Right lobe of liver (tissue), 6 donors: Measurements from ENCODE around the gene CLEC19A. TPM values are rescaled to one million over a fixed set of nuclear protein-coding genes. Genes with fewer than 3 reads are reported as not detected.
A peak's percentile ranks its signal among the peaks of the same experiment; 100 is the strongest.

Experiments
- ATAC-seq, 4 donors: fragments of 200-7000 bp; cut with Tn5 transposase; one replicate each; pipeline ENCODE4 v1.9.1; 2020; ENCODE audit warnings: mild to moderate bottlenecking in 4 of 4, moderate library complexity in 4 of 4
- DNase-seq, 3 donors: peaks; one replicate each; pipeline ENCODE4 v3.0.0-alpha.2; 2020
- H3K27ac ChIP-seq, 3 donors: fragments of 200-600 bp; one replicate each; pipeline ENCODE4 v1.8.0; 2022
- H3K27me3 ChIP-seq, 2 donors: fragments of 200-600 bp; one replicate each; pipeline ENCODE4 v1.8.0; 2022
- H3K36me3 ChIP-seq, 4 donors: fragments of 200-600 bp; sonication (generic) in 1 of 4; one replicate each; pipeline versions ENCODE4 v1.5.1 to v1.8.0; 2017 to 2022; ENCODE audit warnings: control low read depth in 1 of 4
- H3K4me1 ChIP-seq, 4 donors: fragments of 200-600 bp; sonication (generic) in 1 of 4; one replicate each; pipeline versions ENCODE4 v1.5.1 to v1.8.0; 2017 to 2022; ENCODE audit warnings: control low read depth in 1 of 4
- H3K4me3 ChIP-seq, 3 donors: fragments of 200-600 bp; one replicate each; pipeline ENCODE4 v1.8.0; 2022
- H3K9me3 ChIP-seq, 4 donors: fragments of 200-600 bp; sonication (generic) in 1 of 4; one replicate each; pipeline versions ENCODE4 v1.5.1 to v1.8.0; 2017 to 2022; ENCODE audit warnings: control low read depth in 1 of 4
- CTCF ChIP-seq, 4 donors: fragments of 200-600 bp in 3 of 4; fragments of 450-650 bp in 1 of 4; IDR thresholded peaks; one replicate each; pipeline versions ENCODE4 v1.5.1 to v1.8.0; 2016 to 2022; ENCODE audit warnings: antibody characterized with exemption in 4 of 4, mild to moderate bottlenecking in 2 of 4
- POLR2A ChIP-seq: fragments of 450-650 bp; IDR thresholded peaks from one replicate; pipeline ENCODE4 v1.6.1; 2017; ENCODE audit warnings: antibody characterized with exemption, mild to moderate bottlenecking
- WGBS: methylation state at CpG from one replicate; pipeline ENCODE4 v1.1.6; 2018; ENCODE audit warnings: low coverage, low lambda C conversion rate; ENCODE audit not compliant: insufficient coverage; ENCODE audit errors: missing lambda C conversion rate; 5-methylcytosine and 5-hydroxymethylcytosine counted together
- intact Hi-C, 2 donors: fragments of 100-400 bp; cut with DNase I; formaldehyde crosslinking; loops; one replicate each; pipeline versions ENCODE4 v1.11.2 to v1.14.1; 2022
- total RNA-seq, 6 experiments: library from RNA; depleted of rRNA in 2 of 6; stranded (reverse); fragments of >200 nt in 2 of 6; fragmentation: NEBNext Ultra II Directional in 3 of 6; extraction: Animal tissue kit (Norgen Biotek cat#: 25700) in 3 of 6; gene quantifications; one replicate each; pipeline versions ENCODE4 v1.1.0 to v1.2.4, GENCODE V29; 2016 to 2023
- donor health status: DM: no; HTN: yes; CAD: no.
- donor health status: DM: no; HTN: no; CAD: no.
- donor health status: DM: no; HTN: no; CAD: no.
- donor health status: DM: no; HTN: yes; CAD: no.
- donor health status: DM: no; HTN: yes; CAD: no.

CLEC19A gene
- total RNA-seq, 6 experiments from 2014 or later: 0.12 TPM; not detected in 5

- WGBS: 3% methylated on average over 5 of the region's 5 CpGs
- ATAC-seq: peak; percentile 67 to 89 (median 76)
- intact Hi-C loops: no loop called here
- Histone ChIP-seq H3K27ac (no peak overlapping the region), H3K4me3 (no peak overlapping the region), H3K9me3 (no peaks in the 10 kb centered on the region), H3K4me1 (no peaks in the 10 kb centered on the region), H3K27me3 (no peaks in the 10 kb centered on the region), H3K36me3 (no peaks in the 10 kb centered on the region)
- TF ChIP-seq CTCF (IDR thresholded peaks at IDR 0.05) (no peak), POLR2A (no peak)
- DNase-seq: peak in 2 of 3 donors; percentile 47 to 66
Measured at GRCh38 chr16:19294156-19294649, 8.7 kb downstream of the CLEC19A start.

- Histone ChIP-seq H3K27ac (no peak overlapping the region), H3K27me3 (no peaks in the 10 kb centered on the region), H3K9me3 (no peaks in the 10 kb centered on the region), H3K4me1 (no peaks in the 10 kb centered on the region), H3K36me3 (no peaks in the 10 kb centered on the region), H3K4me3 (no peak overlapping the region)
- DNase-seq: no peak
- no peak for TF ChIP-seq POLR2A
- no peak for TF ChIP-seq CTCF (IDR thresholded peaks at IDR 0.05)
- no peak for ATAC-seq
- intact Hi-C loops: no loop called here
- WGBS: 0% methylated on average over 2 of the region's 2 CpGs
Measured at GRCh38 chr16:19295393-19295792, 9.9 kb downstream of the CLEC19A start.

- TF ChIP-seq POLR2A: no peak
- no peak for TF ChIP-seq CTCF (IDR thresholded peaks at IDR 0.05)
- Histone ChIP-seq H3K4me1 (no peaks in the 10 kb centered on the region), H3K27me3 (no peaks in the 10 kb centered on the region), H3K4me3 (no peak overlapping the region), H3K27ac (no peak overlapping the region), H3K36me3 (no peaks in the 10 kb centered on the region), H3K9me3 (no peaks in the 10 kb centered on the region)
- DNase-seq: no peak
- no peak for ATAC-seq
- WGBS: 71% methylated on average over 1 of the region's 1 CpG
- intact Hi-C loops: no loop called here
Measured at GRCh38 chr16:19297454-19297853, 11.9 kb downstream of the CLEC19A start.

GRCh38 chr16:19299565-19299964, 14.0 kb downstream of the CLEC19A start:
- ATAC-seq (no peak), DNase-seq (no peak)
- Histone ChIP-seq H3K27ac (no peak overlapping the region), H3K36me3 (no peaks in the 10 kb centered on the region), H3K4me3 (no peak overlapping the region), H3K9me3 (no peaks in the 10 kb centered on the region), H3K4me1 (no peaks in the 10 kb centered on the region), H3K27me3 (no peaks in the 10 kb centered on the region)
- TF ChIP-seq POLR2A (no peak), CTCF (IDR thresholded peaks at IDR 0.05) (no peak)
- WGBS: 62% methylated on average over 2 of the region's 2 CpGs
- intact Hi-C loops: no loop called here

GRCh38 chr16:19301931-19302330, 16.4 kb downstream of the CLEC19A start:
- 14% methylated on average over 1 of the region's 1 CpG for WGBS
- no peaks in the 10 kb centered on the region for H3K27me3 ChIP-seq
- no peaks in the 10 kb centered on the region for H3K36me3 ChIP-seq
- ATAC-seq (no peak), DNase-seq (no peak)
- H3K4me1 ChIP-seq: no peaks in the 10 kb centered on the region
- H3K9me3 ChIP-seq: no peaks in the 10 kb centered on the region
- TF ChIP-seq CTCF (IDR thresholded peaks at IDR 0.05) (no peak), POLR2A (no peak)
- H3K4me3 ChIP-seq: no peak overlapping the region
- H3K27ac ChIP-seq: no peak overlapping the region
- intact Hi-C loops: no loop called here
